ENCODE measurements around the gene SRC.

- TF ChIP-seq GATA2 (IDR thresholded peaks at IDR 0.05; ENCODE audit: low read depth, low read length) (no peak), GATA3 (IDR thresholded peaks at IDR 0.05; ENCODE audit: low read depth, low read length) (no peak)
Measured at GRCh38 chr20:37417617-37418467, 71.9 kb downstream of the SRC start.

All from SH-SY5Y (cell line).